ENCODE results near the gene RAB40C.

Gene RAB40C

GRCh38 chr16:576823-577201 is 13.1 kb upstream of the RAB40C start:
- Mint-ChIP-seq H3K4me3 (no peak overlapping the region), H3K36me3 (ENCODE audit: low read depth) (no peaks in the 10 kb centered on the region), H3K9me3 (no peaks in the 10 kb centered on the region), H3K4me1 (ENCODE audit: low read depth) (no peaks in the 10 kb centered on the region), H3K27me3 (no peaks in the 10 kb centered on the region), H3K27ac (no peak overlapping the region)

DNA sequence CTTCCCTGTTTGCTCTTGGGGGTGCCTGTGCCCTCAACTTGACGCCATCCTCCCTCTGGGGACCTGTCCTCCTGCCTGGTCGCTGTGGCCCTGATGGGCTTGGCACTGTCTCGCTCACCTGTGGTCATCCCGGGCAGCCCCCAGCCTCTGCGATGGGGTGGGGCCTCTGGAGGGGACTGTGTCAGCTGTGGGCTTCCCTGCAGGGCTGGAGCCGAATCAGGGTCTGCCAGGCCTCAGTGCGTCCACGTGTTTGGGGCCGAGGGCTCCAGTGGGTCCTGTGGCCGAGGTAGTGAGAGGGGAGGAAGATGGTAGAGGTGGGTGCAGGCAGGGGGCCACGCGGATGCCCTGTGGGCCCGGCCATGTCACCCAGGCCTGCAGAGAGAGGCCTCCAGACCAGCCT is 12.1 kb upstream of the RAB40C start:
- no peaks in the 10 kb centered on the region for H3K9me3 Mint-ChIP-seq
- no peak overlapping the region for H3K27ac Mint-ChIP-seq
- H3K4me3 Mint-ChIP-seq = no peak overlapping the region
- no peaks in the 10 kb centered on the region for H3K27me3 Mint-ChIP-seq
- no peaks in the 10 kb centered on the region for H3K4me1 Mint-ChIP-seq (ENCODE audit: low read depth)
- no peaks in the 10 kb centered on the region for H3K36me3 Mint-ChIP-seq (ENCODE audit: low read depth)

DNA sequence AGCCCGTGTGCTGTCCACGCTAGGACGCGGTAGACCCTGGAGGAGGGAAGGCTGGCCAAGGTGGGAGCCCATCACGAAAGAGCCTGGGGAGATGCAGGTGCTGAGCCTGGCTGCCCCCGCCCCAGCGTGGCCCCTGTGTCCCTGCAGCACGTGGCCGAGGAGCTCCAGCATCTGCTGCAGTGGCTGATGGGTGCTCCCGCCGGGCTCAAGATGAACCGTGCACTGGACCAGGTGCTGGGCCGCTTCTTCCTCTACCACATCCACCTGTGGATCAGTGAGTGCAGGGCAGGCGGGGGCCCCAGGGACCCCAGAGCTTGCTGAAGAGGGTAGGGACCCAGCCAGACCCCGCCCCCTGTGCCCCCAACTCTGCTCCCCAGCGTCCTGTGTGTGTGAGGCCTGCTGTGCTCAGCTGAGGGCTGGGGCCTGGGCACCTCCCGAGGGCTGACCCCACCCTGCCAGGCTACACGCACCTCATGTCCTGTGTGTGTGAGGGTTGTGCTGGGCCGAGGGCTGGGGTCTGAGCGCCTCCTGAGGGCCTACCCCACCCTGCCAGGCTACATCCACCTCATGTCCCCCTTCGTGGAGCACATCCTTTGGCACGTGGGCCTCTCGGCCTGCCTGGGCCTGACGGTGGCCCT is 11.5 kb upstream of the RAB40C start:
- Mint-ChIP-seq H3K27ac (no peak overlapping the region), H3K4me1 (ENCODE audit: low read depth) (no peaks in the 10 kb centered on the region), H3K9me3 (no peaks in the 10 kb centered on the region)

GRCh38 chr16:578870-579405 is 10.9 kb upstream of the RAB40C start:
- Mint-ChIP-seq H3K4me1 (ENCODE audit: low read depth) (no peaks in the 10 kb centered on the region), H3K27ac (no peak overlapping the region), H3K4me3 (no peak overlapping the region), H3K36me3 (ENCODE audit: low read depth) (no peaks in the 10 kb centered on the region), H3K27me3 (no peaks in the 10 kb centered on the region), H3K9me3 (no peaks in the 10 kb centered on the region)

More for the DNA sequence above, 11.5 kb upstream of the RAB40C start:
- Mint-ChIP-seq H3K36me3 (ENCODE audit: low read depth) (no peaks in the 10 kb centered on the region), H3K27me3 (no peaks in the 10 kb centered on the region), H3K4me3 (no peak overlapping the region)

GRCh38 chr16:580141-580945 is 9.5 kb upstream of the RAB40C start:
- Mint-ChIP-seq H3K27ac (no peak overlapping the region), H3K27me3 (no peaks in the 10 kb centered on the region), H3K4me1 (ENCODE audit: low read depth) (no peaks in the 10 kb centered on the region), H3K4me3 (no peak overlapping the region), H3K36me3 (ENCODE audit: low read depth) (no peaks in the 10 kb centered on the region), H3K9me3 (no peaks in the 10 kb centered on the region)

- Mint-ChIP-seq H3K36me3 (ENCODE audit: low read depth) (no peaks in the 10 kb centered on the region), H3K4me1 (ENCODE audit: low read depth) (no peaks in the 10 kb centered on the region), H3K27me3 (no peaks in the 10 kb centered on the region), H3K4me3 (no peak overlapping the region), H3K27ac (no peak overlapping the region), H3K9me3 (no peaks in the 10 kb centered on the region)
Measured at GRCh38 chr16:580946-581498, 8.8 kb upstream of the RAB40C start.

GRCh38 chr16:582218-582613 is 7.7 kb upstream of the RAB40C start:
- no peak overlapping the region for H3K4me3 Mint-ChIP-seq
- H3K9me3 Mint-ChIP-seq = no peaks in the 10 kb centered on the region
- no peaks in the 10 kb centered on the region for H3K27me3 Mint-ChIP-seq
- H3K27ac Mint-ChIP-seq = no peak overlapping the region
- H3K4me1 Mint-ChIP-seq (ENCODE audit: low read depth) = no peaks in the 10 kb centered on the region
- H3K36me3 Mint-ChIP-seq (ENCODE audit: low read depth) = no peaks in the 10 kb centered on the region

- Mint-ChIP-seq H3K9me3 (no peaks in the 10 kb centered on the region), H3K27ac (no peak overlapping the region), H3K4me1 (ENCODE audit: low read depth) (peaks cover 4% of the 10 kb centered on the region)
Measured at GRCh38 chr16:582614-583331, 7.1 kb upstream of the RAB40C start.

GRCh38 chr16:583470-583814 is 6.4 kb upstream of the RAB40C start:
- Mint-ChIP-seq H3K36me3 (ENCODE audit: low read depth) (peaks cover 6% of the 10 kb centered on the region), H3K4me3 (no peak overlapping the region), H3K27ac (no peak overlapping the region), H3K4me1 (ENCODE audit: low read depth) (peaks cover 4% of the 10 kb centered on the region), H3K9me3 (no peaks in the 10 kb centered on the region), H3K27me3 (no peaks in the 10 kb centered on the region)

More at GRCh38 chr16:582614-583331, 7.1 kb upstream of the RAB40C start:
- H3K27me3 Mint-ChIP-seq = no peaks in the 10 kb centered on the region
- H3K36me3 Mint-ChIP-seq (ENCODE audit: low read depth) = peaks cover 3% of the 10 kb centered on the region
- no peak overlapping the region for H3K4me3 Mint-ChIP-seq

DNA sequence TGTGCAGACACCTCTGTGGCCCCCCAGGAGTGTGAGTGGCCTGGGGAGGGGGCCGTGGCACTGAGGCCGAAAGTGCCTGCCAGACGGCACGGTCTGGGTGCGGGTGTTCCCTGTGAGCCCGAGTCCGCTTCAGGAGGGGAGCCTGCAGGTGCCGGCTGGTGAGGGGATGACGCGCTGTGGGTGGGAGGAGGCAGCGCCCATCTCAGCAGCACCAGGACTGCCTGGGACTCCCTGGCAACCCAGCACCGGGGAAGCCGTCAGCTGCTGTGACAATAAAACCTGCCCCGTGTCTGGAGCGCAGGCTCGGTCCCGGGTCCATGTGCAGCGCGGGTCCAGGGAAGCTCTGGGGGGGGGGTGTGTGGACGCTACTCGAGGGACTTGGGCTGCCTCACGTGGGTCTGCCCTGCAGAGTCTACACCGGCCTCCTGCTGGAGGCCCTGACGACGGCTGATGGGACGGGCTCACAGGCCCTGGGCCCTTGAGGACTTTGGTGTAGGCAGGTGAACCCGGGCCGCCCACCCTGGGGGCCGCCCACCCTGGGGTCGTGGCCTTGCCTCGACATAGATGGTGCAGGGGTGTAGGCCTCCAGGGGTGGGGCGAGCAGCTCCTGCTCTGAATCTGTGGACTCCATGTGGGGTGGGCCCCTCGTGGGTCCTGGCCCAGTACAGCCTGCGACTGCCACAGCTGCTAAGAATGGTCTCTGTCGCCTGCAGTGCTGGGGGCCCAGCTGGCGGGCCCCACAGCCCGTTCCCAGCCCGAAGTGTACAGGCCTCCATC is 5.9 kb upstream of the RAB40C start:
- no peaks in the 10 kb centered on the region for H3K9me3 Mint-ChIP-seq
- no peak overlapping the region for H3K27ac Mint-ChIP-seq
- no peak overlapping the region for H3K4me3 Mint-ChIP-seq
- H3K4me1 Mint-ChIP-seq (ENCODE audit: low read depth) = peaks cover 4% of the 10 kb centered on the region
- H3K27me3 Mint-ChIP-seq = no peaks in the 10 kb centered on the region
- H3K36me3 Mint-ChIP-seq (ENCODE audit: low read depth) = peaks cover 7% of the 10 kb centered on the region

DNA sequence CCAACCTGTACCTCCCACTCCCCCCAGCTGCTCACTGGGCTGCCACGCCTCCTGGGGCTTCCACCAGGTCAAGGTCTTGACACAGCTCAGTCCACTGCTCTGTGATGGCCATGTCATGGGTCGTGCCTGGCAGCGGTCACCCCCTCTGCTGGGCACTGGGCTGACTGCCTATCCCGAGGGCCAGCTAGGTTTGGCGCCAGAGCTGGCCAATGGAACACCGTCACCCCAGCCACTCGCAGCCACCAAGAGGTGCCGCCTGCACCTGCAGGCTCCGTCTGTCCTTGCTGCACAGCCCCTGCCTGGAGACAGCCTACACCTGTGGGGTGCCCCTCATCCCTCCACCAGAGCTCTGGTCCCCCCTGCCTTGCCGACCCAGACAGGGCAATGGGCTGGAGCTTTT is 4.5 kb upstream of the RAB40C start:
- H3K36me3 Mint-ChIP-seq (ENCODE audit: low read depth) = peaks cover 7% of the 10 kb centered on the region
- no peak overlapping the region for H3K27ac Mint-ChIP-seq

GRCh38 chr16:586047-586644 is 3.7 kb upstream of the RAB40C start:
- Mint-ChIP-seq H3K36me3 (ENCODE audit: low read depth) (peaks cover 7% of the 10 kb centered on the region), H3K4me1 (ENCODE audit: low read depth) (peaks cover 11% of the 10 kb centered on the region), H3K27ac (peak overlapping the region; percentile 26), H3K9me3 (no peaks in the 10 kb centered on the region), H3K4me3 (no peak overlapping the region), H3K27me3 (no peaks in the 10 kb centered on the region)

More for the DNA sequence above, 4.5 kb upstream of the RAB40C start:
- Mint-ChIP-seq H3K9me3 (no peaks in the 10 kb centered on the region), H3K27me3 (no peaks in the 10 kb centered on the region), H3K4me1 (ENCODE audit: low read depth) (peaks cover 4% of the 10 kb centered on the region), H3K4me3 (no peak overlapping the region)

DNA sequence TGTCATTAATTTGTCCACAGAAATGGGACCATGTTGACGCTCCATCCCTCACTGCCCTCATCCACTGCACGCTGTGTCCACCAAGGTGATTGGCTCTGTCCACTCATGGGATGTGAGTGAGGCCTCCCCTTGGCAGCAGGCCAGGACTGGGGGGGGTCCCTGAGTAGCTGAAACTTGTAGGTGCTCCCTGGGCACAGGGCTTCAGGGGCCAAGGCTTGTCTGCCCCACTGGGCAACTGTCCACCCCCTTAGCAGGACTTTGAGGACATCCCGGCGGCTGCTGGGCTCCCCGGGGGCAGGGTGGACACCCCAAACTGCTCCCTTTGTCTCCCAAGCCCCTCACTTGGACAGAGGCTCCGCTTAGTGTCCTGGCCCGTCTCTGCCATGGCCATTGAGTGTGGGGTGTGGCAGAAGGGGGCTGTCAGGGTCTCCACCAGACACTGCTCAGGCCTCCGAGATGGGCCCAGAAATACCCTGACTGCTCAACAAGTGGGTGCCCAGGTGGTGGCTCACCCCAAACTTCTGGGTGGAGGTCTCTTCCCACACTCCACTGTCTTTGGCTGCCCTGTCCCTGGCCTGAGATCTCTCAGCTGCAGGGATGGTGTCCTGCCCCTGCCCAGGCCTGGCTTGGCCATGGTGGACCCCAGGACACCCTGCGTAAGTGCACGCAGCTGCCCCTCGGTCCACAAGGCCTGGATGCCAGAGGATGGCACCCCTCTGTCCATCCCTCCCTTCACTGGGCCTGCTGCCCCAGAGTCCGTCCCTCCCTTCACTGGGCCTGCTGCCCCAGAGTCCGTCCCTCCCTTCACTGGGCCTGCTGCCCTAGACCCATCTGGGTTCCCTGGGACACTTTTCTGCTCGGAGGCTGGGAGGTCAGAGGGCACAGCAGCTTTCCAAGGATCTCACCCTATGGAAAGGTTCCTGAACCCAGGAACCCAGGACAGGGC is 2.9 kb upstream of the RAB40C start:
- peaks cover 7% of the 10 kb centered on the region for H3K36me3 Mint-ChIP-seq (ENCODE audit: low read depth)
- peak overlapping the region; percentile 97 for H3K27ac Mint-ChIP-seq
- H3K27me3 Mint-ChIP-seq = no peaks in the 10 kb centered on the region
- no peaks in the 10 kb centered on the region for H3K9me3 Mint-ChIP-seq
- peak overlapping the region; percentile 91 for H3K4me3 Mint-ChIP-seq
- H3K4me1 Mint-ChIP-seq (ENCODE audit: low read depth) = peaks cover 13% of the 10 kb centered on the region
